GM12878 (cell line): ENCODE measurements around the gene ADGB. TPM values are rescaled to one million over a fixed set of nuclear protein-coding genes. Genes with fewer than 3 reads are reported as not detected.

Experiments
- ATAC-seq: fragments of 200-7000 bp; cut with Tn5 transposase; 3 replicates; pipeline ENCODE4 v1.9.1; 2020; ENCODE audit warnings: mild to moderate bottlenecking, moderate library complexity
- BruUV-seq: library from RNA; stranded (reverse); fragments of 400-500 nt; replicated peaks from 2 replicates; lab custom pipeline; 2021; lab: Mats Ljungman, UMichigan
- CTCF ChIA-PET: fragments of 300-600 bp; sonication (Branson Sonifier 250); formaldehyde crosslinking; extraction: SDS; loops from one replicate; lab custom pipeline; 2021; ENCODE audit warnings: inconsistent platforms; lab: Yijun Ruan, JAX
- POLR2A ChIA-PET: fragments of 350-600 bp; formaldehyde crosslinking; extraction: SDS; loops from one replicate; lab custom pipeline; 2021; ENCODE audit warnings: inconsistent platforms; lab: Charles Lee
- RAD21 ChIA-PET: fragments of 300-600 bp; sonication (Branson Sonifier 250); formaldehyde crosslinking; loops from one replicate; lab custom pipeline; 2023; ENCODE audit warnings: antibody characterized with exemption; ENCODE audit not compliant: unreplicated experiment; lab: Charles Lee
- SMC1A ChIA-PET: fragments of 300-600 bp; sonication (Branson Sonifier 250); formaldehyde crosslinking; loops from one replicate; lab custom pipeline; 2023; ENCODE audit not compliant: unreplicated experiment, uncharacterized antibody; lab: Charles Lee
- DNase-seq: peaks from one replicate; pipeline ENCODE4 v3.0.0-alpha.2; 2011; ENCODE audit warnings: low read depth, low spot score
- FAIRE-seq: peaks from 3 replicates; lab custom pipeline; 2011; peaks lifted over from hg19 to GRCh38; lab: Jason Lieb, UNC
- H2AFZ ChIP-seq: 2 replicates; pipeline ENCODE4 v1.6.0; 2011; ENCODE audit warnings: low read depth, low read length, control low read depth; ENCODE audit not compliant: control insufficient read depth
- H3K27ac ChIP-seq: 2 replicates; pipeline ENCODE4 v1.5.1; 2011; ENCODE audit warnings: control low read depth; ENCODE audit not compliant: control insufficient read depth, insufficient read depth
- H3K27me3 ChIP-seq, 2 experiments: replicated peaks in 1 of 2; 2 replicates each; pipeline versions ENCODE4 v1.6.0 to v1.6.1; 2011; ENCODE audit warnings: low read length in 1 of 2; ENCODE audit not compliant: control insufficient read depth in 2 of 2, insufficient read depth in 2 of 2
- H3K36me3 ChIP-seq, 2 experiments: 2 replicates each; pipeline ENCODE4 v1.5.1; 2011; ENCODE audit warnings: low read length in 1 of 2; ENCODE audit not compliant: control insufficient read depth in 2 of 2, insufficient read depth in 2 of 2
- H3K4me1 ChIP-seq: 2 replicates; pipeline ENCODE4 v1.6.1; 2011; ENCODE audit warnings: mild to moderate bottlenecking, low read length, moderate library complexity, mixed read lengths; ENCODE audit not compliant: control insufficient read depth, insufficient read depth
- H3K4me2 ChIP-seq: 2 replicates; pipeline ENCODE4 v1.6.0; 2011; ENCODE audit warnings: control low read depth; ENCODE audit not compliant: control insufficient read depth, insufficient read depth
- H3K4me3 ChIP-seq: fragments of 200-600 bp; sonication (generic); 2 replicates; pipeline ENCODE4 v1.5.1; 2016
- H3K79me2 ChIP-seq: 2 replicates; pipeline ENCODE4 v1.6.0; 2011; ENCODE audit warnings: low read length; ENCODE audit not compliant: control insufficient read depth, insufficient read depth
- H3K9ac ChIP-seq: 2 replicates; pipeline ENCODE4 v1.8.0; 2011; ENCODE audit warnings: low read length, control low read depth, mixed read lengths; ENCODE audit not compliant: control insufficient read depth, insufficient read depth
- H3K9me3 ChIP-seq: replicated peaks from 3 replicates; pipeline ENCODE4 v1.5.1; 2011; ENCODE audit warnings: mild to moderate bottlenecking, low read length; ENCODE audit not compliant: control insufficient read depth, insufficient read depth
- H4K20me1 ChIP-seq: 2 replicates; pipeline ENCODE4 v1.6.0; 2011; ENCODE audit not compliant: control insufficient read depth, insufficient read depth
- CREB1 ChIP-seq: IDR thresholded peaks from 2 replicates; pipeline ENCODE4 v1.6.1; 2012; ENCODE audit warnings: low read depth, mild to moderate bottlenecking, inconsistent platforms
- SKIL ChIP-seq: fragments of 450-650 bp; IDR thresholded peaks from 2 replicates; pipeline ENCODE4 v1.6.1; 2017; ENCODE audit warnings: mild to moderate bottlenecking, low read depth, inconsistent platforms; ENCODE audit not compliant: poor library complexity, severe bottlenecking
- SUPT20H ChIP-seq: IDR thresholded peaks from 2 replicates; pipeline ENCODE4 v1.6.1; 2011; ENCODE audit warnings: low read depth, mild to moderate bottlenecking, low read length, moderate library complexity, borderline replicate concordance; ENCODE audit not compliant: control insufficient read depth
- WGBS: methylation state at CpG from one replicate; pipeline ENCODE4 v1.1.6; 2016; ENCODE audit warnings: low lambda C conversion rate; ENCODE audit not compliant: insufficient replicate concordance, insufficient coverage; ENCODE audit errors: missing lambda C conversion rate; 5-methylcytosine and 5-hydroxymethylcytosine counted together
- in situ Hi-C: fragments of 300-500 bp; cut with MboI; formaldehyde crosslinking; loops from 9 replicates; pipeline ENCODE4 v1.14.3; 2018; ENCODE audit warnings: mixed read lengths
- intact Hi-C: fragments of 100-400 bp; cut with micrococcal nuclease; formaldehyde crosslinking; loops from one replicate; pipeline ENCODE4 v1.14.2; 2022; ENCODE audit not compliant: unreplicated experiment
- polyA plus RNA-seq, 11 experiments: library from polyadenylated mRNA; depleted of rRNA in 4 of 11; unstranded in 6 of 11; stranded (reverse) in 5 of 11; fragments of >200 nt; fragmentation: Nextera tagmentation in 4 of 11; fragmentation: Illumina TruSeq in 1 of 11; extraction: Ambion mirVana in 4 of 11; extraction: Trizol in 1 of 11; gene quantifications; 1 replicate in 1 of 11; 2 replicates in 10 of 11; pipeline versions ENCODE4 v1.2.1 to v1.2.3, GENCODE V29; 2011 to 2016; ENCODE audit warnings: inconsistent platforms in 2 of 11, missing spikeins in 2 of 11, low read depth in 1 of 11
- total RNA-seq, 4 experiments: library from RNA; depleted of rRNA in 3 of 4; stranded (reverse); fragments of >200 nt in 3 of 4; fragmentation: Illumina TruSeq in 1 of 4; extraction: Trizol in 1 of 4; gene quantifications; 2 replicates each; pipeline versions ENCODE4 v1.2.1 to v1.2.3, GENCODE V29; 2013 to 2021
- TF ChIP-seq, protein P1 (sequence below): IDR thresholded peaks from 2 replicates; pipeline ENCODE4 v1.6.1; 2012; ENCODE audit warnings: low read depth, low read length, improper control_type of control experiment
- TF ChIP-seq, protein P2 (sequence below): IDR thresholded peaks from 2 replicates; pipeline ENCODE4 v1.6.1; 2012; ENCODE audit warnings: low read length, inconsistent platforms

The ADGB gene
- total and polyA plus RNA-seq, 10 of the 15 experiments (the other 5 are each of a cell fraction or from before 2014, with no cell fraction given) = not detected

DNA sequence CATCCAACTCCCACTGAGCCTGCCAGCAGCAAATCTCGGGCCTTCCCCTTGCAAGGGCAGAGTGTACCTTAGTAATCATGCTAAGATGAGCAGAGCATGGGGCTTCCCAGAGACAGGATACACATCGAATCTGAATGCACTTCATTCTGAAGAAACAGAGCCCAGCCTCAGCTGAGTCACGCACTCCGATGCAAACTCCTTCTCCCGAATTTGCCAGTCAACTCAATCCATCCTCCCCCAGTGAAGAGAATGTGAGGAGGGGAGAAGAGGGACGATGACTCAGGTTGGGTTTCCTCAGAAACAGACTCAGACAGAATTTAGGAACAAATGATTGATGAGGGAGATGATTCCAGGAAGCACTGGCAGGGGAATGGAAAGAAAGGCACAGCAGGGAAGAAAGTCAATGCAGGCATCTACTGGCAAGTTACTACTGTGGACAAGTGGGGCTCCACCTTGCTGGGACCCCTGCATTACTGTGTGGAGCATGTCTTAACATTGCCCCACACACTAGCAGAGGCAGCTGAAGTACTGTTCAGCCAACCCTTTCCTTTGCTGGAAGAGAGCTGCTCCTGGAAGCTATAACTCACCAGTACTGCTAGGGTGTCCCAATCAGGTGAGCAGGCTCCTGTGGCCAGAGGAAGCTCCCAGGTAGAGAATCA lies 251.6 kb downstream of the ADGB start:
- Histone ChIP-seq H3K79me2 (no peaks in the 10 kb centered on the region), H3K9ac (no peak overlapping the region), H3K4me1 (no peaks in the 10 kb centered on the region), H3K27me3 (no peaks in the 10 kb centered on the region), H3K4me3 (no peak overlapping the region), H3K36me3 (no peaks in the 10 kb centered on the region), H2AFZ (no peak overlapping the region), H4K20me1 (no peaks in the 10 kb centered on the region), H3K4me2 (no peak overlapping the region), H3K27ac (no peak overlapping the region), H3K9me3 (no peaks in the 10 kb centered on the region; the same call in 2 of the 3 replicates)
- FAIRE-seq (no peak), DNase-seq (no peak), ATAC-seq (no peak)
- SMC1A ChIA-PET = interaction anchor here (0.6 kb wide), 1 partner anchor 28 kb away, joined by 3 read pairs; no protein-coding TSS in a partner anchor
- RAD21 ChIA-PET = no interaction called here
- in situ Hi-C loops = loop anchor here (10.0 kb wide), 2 partner anchors 434 to 1314 kb away; no protein-coding TSS in a partner anchor
- CTCF ChIA-PET = no interaction called here
- TF ChIP-seq, protein P1, sequence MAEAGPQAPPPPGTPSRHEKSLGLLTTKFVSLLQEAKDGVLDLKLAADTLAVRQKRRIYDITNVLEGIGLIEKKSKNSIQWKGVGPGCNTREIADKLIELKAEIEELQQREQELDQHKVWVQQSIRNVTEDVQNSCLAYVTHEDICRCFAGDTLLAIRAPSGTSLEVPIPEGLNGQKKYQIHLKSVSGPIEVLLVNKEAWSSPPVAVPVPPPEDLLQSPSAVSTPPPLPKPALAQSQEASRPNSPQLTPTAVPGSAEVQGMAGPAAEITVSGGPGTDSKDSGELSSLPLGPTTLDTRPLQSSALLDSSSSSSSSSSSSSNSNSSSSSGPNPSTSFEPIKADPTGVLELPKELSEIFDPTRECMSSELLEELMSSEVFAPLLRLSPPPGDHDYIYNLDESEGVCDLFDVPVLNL = no peak
- TF ChIP-seq, protein P2, sequence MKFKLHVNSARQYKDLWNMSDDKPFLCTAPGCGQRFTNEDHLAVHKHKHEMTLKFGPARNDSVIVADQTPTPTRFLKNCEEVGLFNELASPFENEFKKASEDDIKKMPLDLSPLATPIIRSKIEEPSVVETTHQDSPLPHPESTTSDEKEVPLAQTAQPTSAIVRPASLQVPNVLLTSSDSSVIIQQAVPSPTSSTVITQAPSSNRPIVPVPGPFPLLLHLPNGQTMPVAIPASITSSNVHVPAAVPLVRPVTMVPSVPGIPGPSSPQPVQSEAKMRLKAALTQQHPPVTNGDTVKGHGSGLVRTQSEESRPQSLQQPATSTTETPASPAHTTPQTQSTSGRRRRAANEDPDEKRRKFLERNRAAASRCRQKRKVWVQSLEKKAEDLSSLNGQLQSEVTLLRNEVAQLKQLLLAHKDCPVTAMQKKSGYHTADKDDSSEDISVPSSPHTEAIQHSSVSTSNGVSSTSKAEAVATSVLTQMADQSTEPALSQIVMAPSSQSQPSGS = no peak
- TF ChIP-seq SKIL (no peak), CREB1 (no peak), SUPT20H (no peak)
- intact Hi-C loops = loop anchor here (10.0 kb wide), 1 partner anchor 534 kb away; no protein-coding TSS in a partner anchor
- WGBS = 0% methylated on average over 6 of the region's 6 CpGs
- no TSS peak for BruUV-seq
- POLR2A ChIA-PET = no interaction called here
